ENCODE measurements around the gene POLR1G.

Gene POLR1G

GRCh38 chr19:45406226-45407090 lies at the start of gene POLR1G:
Gene POLR1G, plus strand, starts transcription at chr19:45406644. Its CDS starts 53 bp downstream, at chr19:45406697.
- peak; percentile 79 to 83 for ATAC-seq

- ATAC-seq = no peak
These were observed 49.5 kb upstream of the POLR1G start for GRCh38 chr19:45356760-45357444.

- ATAC-seq = no peak
These were observed 49.0 kb upstream of the POLR1G start for GRCh38 chr19:45357445-45357783.

- no peak for ATAC-seq
These were observed 48.1 kb upstream of the POLR1G start for GRCh38 chr19:45358213-45358792.

GRCh38 chr19:45361608-45362007 lies 44.8 kb upstream of the POLR1G start:
- ATAC-seq = no peak

- no peak for ATAC-seq
These were observed 44.2 kb upstream of the POLR1G start for GRCh38 chr19:45362291-45362690.

GRCh38 chr19:45363861-45364459 lies 42.5 kb upstream of the POLR1G start:
- ATAC-seq = no peak

GRCh38 chr19:45364696-45365095 lies 41.7 kb upstream of the POLR1G start:
- ATAC-seq = no peak

GRCh38 chr19:45368127-45368526 lies 38.3 kb upstream of the POLR1G start:
- ATAC-seq = no peak

GRCh38 chr19:45368737-45369340 lies 37.6 kb upstream of the POLR1G start:
- no peak for ATAC-seq

- peak; percentile 99 for ATAC-seq
These were observed 35.8 kb upstream of the POLR1G start, which contains the start of gene ERCC2 for GRCh38 chr19:45370410-45371204. Gene ERCC2, minus strand, starts transcription at chr19:45370573. Its CDS starts 33 bp downstream, at chr19:45370540.

- ATAC-seq = no peak
These were observed 30.3 kb upstream of the POLR1G start for GRCh38 chr19:45376045-45376724.

- no peak for ATAC-seq
These were observed 26.3 kb upstream of the POLR1G start for GRCh38 chr19:45380107-45380506.

GRCh38 chr19:45382426-45382825 lies 24.0 kb upstream of the POLR1G start:
- no peak for ATAC-seq

GRCh38 chr19:45385392-45386221 lies 20.8 kb upstream of the POLR1G start:
- ATAC-seq = peak in 1 of 2 donors; percentile 25

GRCh38 chr19:45391346-45391745 lies 15.1 kb upstream of the POLR1G start:
- ATAC-seq = no peak

- ATAC-seq = no peak
These were observed 14.4 kb upstream of the POLR1G start for GRCh38 chr19:45391871-45392665.

- ATAC-seq = peak in 1 of 2 donors; percentile 24
These were observed 10.4 kb upstream of the POLR1G start for GRCh38 chr19:45395821-45396617.

GRCh38 chr19:45400192-45400591 lies 6.3 kb upstream of the POLR1G start:
- no peak for ATAC-seq

Measured in activated CD4-positive, CD25-positive, alpha-beta regulatory T cell treated with anti-CD3 and anti-CD28 coated beads, Interleukin-2, amount 50 U/mL, for 24 hours (primary cell).